ENCODE results near the gene ATP2B2.

DNA sequence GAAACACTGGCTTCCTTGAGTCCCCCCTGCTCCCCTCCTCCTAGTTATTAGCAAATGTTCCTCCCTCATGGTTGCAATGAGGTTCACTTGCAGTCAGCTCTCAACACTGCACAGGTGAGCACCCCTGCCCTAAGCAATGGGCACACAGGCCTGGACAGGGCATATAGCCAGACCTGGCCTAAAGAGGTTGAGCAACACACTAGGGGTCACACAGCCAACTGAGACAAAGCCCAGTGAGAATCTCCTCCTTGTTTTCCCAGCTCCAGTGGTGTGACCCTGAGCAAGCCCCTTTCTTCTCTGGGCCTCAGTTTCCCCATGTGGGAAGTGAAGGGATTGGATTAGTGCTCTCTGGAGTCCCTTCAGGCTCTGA is 49.9 kb downstream of the ATP2B2 start:
- TF ChIP-seq, protein P1, sequence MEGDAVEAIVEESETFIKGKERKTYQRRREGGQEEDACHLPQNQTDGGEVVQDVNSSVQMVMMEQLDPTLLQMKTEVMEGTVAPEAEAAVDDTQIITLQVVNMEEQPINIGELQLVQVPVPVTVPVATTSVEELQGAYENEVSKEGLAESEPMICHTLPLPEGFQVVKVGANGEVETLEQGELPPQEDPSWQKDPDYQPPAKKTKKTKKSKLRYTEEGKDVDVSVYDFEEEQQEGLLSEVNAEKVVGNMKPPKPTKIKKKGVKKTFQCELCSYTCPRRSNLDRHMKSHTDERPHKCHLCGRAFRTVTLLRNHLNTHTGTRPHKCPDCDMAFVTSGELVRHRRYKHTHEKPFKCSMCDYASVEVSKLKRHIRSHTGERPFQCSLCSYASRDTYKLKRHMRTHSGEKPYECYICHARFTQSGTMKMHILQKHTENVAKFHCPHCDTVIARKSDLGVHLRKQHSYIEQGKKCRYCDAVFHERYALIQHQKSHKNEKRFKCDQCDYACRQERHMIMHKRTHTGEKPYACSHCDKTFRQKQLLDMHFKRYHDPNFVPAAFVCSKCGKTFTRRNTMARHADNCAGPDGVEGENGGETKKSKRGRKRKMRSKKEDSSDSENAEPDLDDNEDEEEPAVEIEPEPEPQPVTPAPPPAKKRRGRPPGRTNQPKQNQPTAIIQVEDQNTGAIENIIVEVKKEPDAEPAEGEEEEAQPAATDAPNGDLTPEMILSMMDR (conservative IDR thresholded peaks at IDR 0.05; ENCODE audit: low read length): no peak
- no peak for TF ChIP-seq EZH2phosphoT487 (IDR thresholded peaks at IDR 0.05; ENCODE audit: borderline replicate concordance, low read depth, low read length)
